Central memory CD8-positive, alpha-beta T cell (primary cell): ENCODE results near the gene NR1D1.

ENCODE experiments used
- ATAC-seq: fragments of 150-1000 bp; cut with Tn5 transposase; replicated peaks from 2 replicates; pipeline ENCODE4 v1.10.0; 2022; ENCODE audit warnings: mild to moderate bottlenecking, moderate FRiP score, moderate number of reproducible peaks; ENCODE audit not compliant: poor library complexity, severe bottlenecking; ENCODE audit errors: extremely low read depth
- DNase-seq, 2 donors: peaks; one replicate each; pipeline ENCODE4 v3.0.0; 2021; ENCODE audit warnings: low spot score in 2 of 2
- H3K27ac Mint-ChIP-seq: one replicate; pipeline ENCODE4 v1.8.0; 2022; ENCODE audit warnings: low read depth, mild to moderate bottlenecking, moderate library complexity, mixed read lengths
- H3K27me3 Mint-ChIP-seq: one replicate; pipeline ENCODE4 v1.8.0; 2022; ENCODE audit warnings: mixed read lengths
- H3K36me3 Mint-ChIP-seq: one replicate; pipeline ENCODE4 v1.8.0; 2022; ENCODE audit warnings: mild to moderate bottlenecking, moderate library complexity, mixed read lengths; ENCODE audit not compliant: insufficient read depth
- H3K4me1 Mint-ChIP-seq: one replicate; pipeline ENCODE4 v1.8.0; 2022; ENCODE audit warnings: mixed read lengths
- H3K4me3 Mint-ChIP-seq: one replicate; pipeline ENCODE4 v1.8.0; 2022; ENCODE audit warnings: mild to moderate bottlenecking, moderate library complexity, mixed read lengths
- H3K9me3 Mint-ChIP-seq: one replicate; pipeline ENCODE4 v1.8.0; 2022; ENCODE audit warnings: mixed read lengths

The NR1D1 gene

GRCh38 chr17:40122136-40122998, 22.0 kb upstream of the NR1D1 start:
- peaks cover 34% of the 10 kb centered on the region for H3K36me3 Mint-ChIP-seq
- ATAC-seq (peak; percentile 34), DNase-seq (no peak)
- peaks cover 47% of the 10 kb centered on the region for H3K4me1 Mint-ChIP-seq
- no peak overlapping the region for H3K27ac Mint-ChIP-seq
- H3K27me3 Mint-ChIP-seq, result no peaks in the 10 kb centered on the region
- no peaks in the 10 kb centered on the region for H3K9me3 Mint-ChIP-seq
- peak overlapping the region; percentile 96 for H3K4me3 Mint-ChIP-seq

- H3K4me1 Mint-ChIP-seq, result peaks cover 47% of the 10 kb centered on the region
- peak; percentile 73 for DNase-seq
- H3K36me3 Mint-ChIP-seq, result peaks cover 26% of the 10 kb centered on the region
- H3K4me3 Mint-ChIP-seq, result peak within 1 kb of the TSS; percentile 96
- ATAC-seq, result peak; percentile 57
- H3K9me3 Mint-ChIP-seq, result no peaks in the 10 kb centered on the region
- H3K27ac Mint-ChIP-seq, result peak within 1 kb of the TSS; percentile 85
- H3K27me3 Mint-ChIP-seq, result no peaks in the 10 kb centered on the region
Measured at GRCh38 chr17:40121181-40122135, 21.1 kb upstream of the NR1D1 start, which contains the start of gene MSL1. TSS of gene MSL1 (plus strand) at chr17:40121971. CDS start at chr17:40122613, 642 bp downstream.

GRCh38 chr17:40115101-40115436, 14.7 kb upstream of the NR1D1 start:
- DNase-seq (no peak), ATAC-seq (no peak)
- Mint-ChIP-seq H3K27ac (no peak overlapping the region), H3K27me3 (no peaks in the 10 kb centered on the region), H3K9me3 (no peaks in the 10 kb centered on the region), H3K36me3 (peaks cover 6% of the 10 kb centered on the region), H3K4me3 (no peak overlapping the region), H3K4me1 (peaks cover 42% of the 10 kb centered on the region)

GRCh38 chr17:40113907-40114245, 13.5 kb upstream of the NR1D1 start:
- ATAC-seq, result no peak
- H3K27ac Mint-ChIP-seq, result peak overlapping the region; percentile 45
- no peaks in the 10 kb centered on the region for H3K27me3 Mint-ChIP-seq
- H3K4me1 Mint-ChIP-seq, result peaks cover 49% of the 10 kb centered on the region
- H3K4me3 Mint-ChIP-seq, result peak overlapping the region; percentile 67
- DNase-seq, result no peak
- H3K36me3 Mint-ChIP-seq, result peaks cover 6% of the 10 kb centered on the region
- no peaks in the 10 kb centered on the region for H3K9me3 Mint-ChIP-seq

DNA sequence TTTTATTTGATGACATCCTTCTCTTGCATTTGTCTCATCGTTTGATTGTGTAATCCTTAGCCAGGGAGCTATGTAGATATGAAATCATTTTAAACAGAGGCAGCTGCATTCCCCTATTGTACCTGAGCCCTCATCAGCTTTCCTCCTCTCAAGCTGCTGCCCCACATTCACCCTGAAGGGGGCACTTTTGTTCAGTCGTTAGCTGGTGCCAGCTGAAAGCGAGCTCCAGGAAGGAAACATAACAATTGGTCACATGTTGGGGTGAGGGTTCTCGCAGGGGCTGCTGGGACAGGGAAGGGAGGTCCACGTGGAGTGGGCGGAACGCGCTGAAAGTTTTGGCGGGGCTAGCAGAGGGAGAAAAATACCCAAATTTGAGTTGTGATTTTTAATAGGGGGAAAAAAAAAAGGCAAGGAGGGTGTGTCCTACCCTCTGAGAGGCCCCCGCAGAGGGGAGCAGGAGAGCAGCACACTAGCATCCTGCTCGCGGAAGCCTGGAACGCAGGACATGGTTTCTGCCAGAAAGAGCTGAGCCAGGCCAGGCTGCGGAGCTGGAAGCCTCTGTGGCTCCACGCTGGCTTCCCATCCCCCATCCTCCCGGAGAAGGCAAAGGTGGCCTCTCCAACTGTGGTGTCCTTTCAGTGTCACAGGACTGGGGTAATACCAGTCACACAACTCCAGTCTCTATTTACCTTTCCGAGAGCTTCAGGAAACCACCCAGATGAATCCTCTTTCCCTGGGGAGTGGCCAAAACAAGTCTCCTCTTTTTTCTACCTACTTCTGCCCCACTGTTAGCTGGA, 12.9 kb upstream of the NR1D1 start:
- Mint-ChIP-seq H3K9me3 (no peaks in the 10 kb centered on the region), H3K4me3 (peak overlapping the region; percentile 67), H3K27ac (peak overlapping the region; percentile 45), H3K4me1 (peaks cover 50% of the 10 kb centered on the region), H3K36me3 (peaks cover 5% of the 10 kb centered on the region), H3K27me3 (no peaks in the 10 kb centered on the region)
- DNase-seq (peak; percentile 90 to 91), ATAC-seq (peak; percentile 88)

DNA sequence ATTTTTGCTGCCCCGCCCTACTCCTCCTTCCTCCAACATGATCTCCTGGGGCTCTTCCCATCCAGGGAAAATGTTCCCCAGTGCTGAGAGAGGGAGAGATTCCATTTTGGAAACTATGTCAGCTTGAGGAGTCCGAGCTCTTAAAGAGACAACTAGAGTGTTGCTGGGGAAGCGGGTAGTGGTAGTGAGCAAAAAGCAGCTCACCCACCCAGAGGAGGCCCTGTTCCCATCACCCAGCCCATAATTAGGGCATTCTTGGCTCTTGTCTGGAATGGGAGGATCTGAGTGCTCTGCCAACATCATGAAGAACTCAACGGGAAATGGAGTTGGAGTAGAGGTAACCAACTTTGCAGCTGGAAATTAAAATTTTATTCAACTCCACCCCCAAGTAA, 12.3 kb upstream of the NR1D1 start:
- Mint-ChIP-seq H3K27me3 (no peaks in the 10 kb centered on the region), H3K36me3 (peaks cover 9% of the 10 kb centered on the region), H3K27ac (peak overlapping the region; percentile 45), H3K4me3 (peak overlapping the region; percentile 67), H3K4me1 (peaks cover 50% of the 10 kb centered on the region), H3K9me3 (no peaks in the 10 kb centered on the region)
- no peak for ATAC-seq
- DNase-seq, result no peak

GRCh38 chr17:40112191-40112711, 11.9 kb upstream of the NR1D1 start:
- H3K27me3 Mint-ChIP-seq, result no peaks in the 10 kb centered on the region
- DNase-seq, result no peak
- peaks cover 55% of the 10 kb centered on the region for H3K4me1 Mint-ChIP-seq
- no peak for ATAC-seq
- H3K27ac Mint-ChIP-seq, result peak overlapping the region; percentile 45
- H3K4me3 Mint-ChIP-seq, result peak overlapping the region; percentile 58
- H3K36me3 Mint-ChIP-seq, result peaks cover 9% of the 10 kb centered on the region
- H3K9me3 Mint-ChIP-seq, result no peaks in the 10 kb centered on the region

- H3K27ac Mint-ChIP-seq, result peak overlapping the region; percentile 79
- peak; percentile 44 to 52 for DNase-seq
- peaks cover 62% of the 10 kb centered on the region for H3K4me1 Mint-ChIP-seq
- H3K27me3 Mint-ChIP-seq, result no peaks in the 10 kb centered on the region
- no peaks in the 10 kb centered on the region for H3K9me3 Mint-ChIP-seq
- H3K36me3 Mint-ChIP-seq, result peaks cover 9% of the 10 kb centered on the region
- ATAC-seq, result no peak
- H3K4me3 Mint-ChIP-seq, result peak overlapping the region; percentile 58
Measured at GRCh38 chr17:40111221-40112128, 11.1 kb upstream of the NR1D1 start.

- peak overlapping the region; percentile 58 for H3K4me3 Mint-ChIP-seq
- DNase-seq, result no peak
- no peaks in the 10 kb centered on the region for H3K27me3 Mint-ChIP-seq
- peak overlapping the region; percentile 32 for H3K27ac Mint-ChIP-seq
- no peaks in the 10 kb centered on the region for H3K9me3 Mint-ChIP-seq
- ATAC-seq, result no peak
- H3K36me3 Mint-ChIP-seq, result peaks cover 9% of the 10 kb centered on the region
- peaks cover 75% of the 10 kb centered on the region for H3K4me1 Mint-ChIP-seq
Measured at GRCh38 chr17:40110026-40110845, 9.8 kb upstream of the NR1D1 start.

- Mint-ChIP-seq H3K4me1 (peaks cover 85% of the 10 kb centered on the region), H3K9me3 (no peaks in the 10 kb centered on the region), H3K4me3 (peak overlapping the region; percentile 26), H3K36me3 (peaks cover 9% of the 10 kb centered on the region), H3K27ac (peak overlapping the region; percentile 97), H3K27me3 (no peaks in the 10 kb centered on the region)
- ATAC-seq (no peak), DNase-seq (no peak)
Measured at GRCh38 chr17:40108970-40109824, 8.8 kb upstream of the NR1D1 start.
